GM12801 (cell line): Measurements from ENCODE around the gene LRRC10B.

Experiments
- CTCF ChIP-seq: IDR thresholded peaks from one replicate; pipeline ENCODE4 v1.5.1; 2011; ENCODE audit warnings: control low read depth; ENCODE audit not compliant: insufficient read length; ENCODE audit errors: extremely low read depth

The LRRC10B gene

GRCh38 chr11:61541598-61541997 is 33.0 kb downstream of the LRRC10B start:
- no peak for TF ChIP-seq CTCF

- no peak for TF ChIP-seq CTCF
Measured at GRCh38 chr11:61542024-61542461, 33.5 kb downstream of the LRRC10B start.

- no peak for TF ChIP-seq CTCF
Measured at GRCh38 chr11:61542705-61543104, 34.2 kb downstream of the LRRC10B start.

- TF ChIP-seq CTCF: no peak
Measured at GRCh38 chr11:61543606-61544306, 35.2 kb downstream of the LRRC10B start.

- no peak for TF ChIP-seq CTCF
Measured at GRCh38 chr11:61544466-61544865, 35.9 kb downstream of the LRRC10B start.

- no peak for TF ChIP-seq CTCF
Measured at GRCh38 chr11:61545341-61545740, 36.8 kb downstream of the LRRC10B start.

GRCh38 chr11:61545921-61546320 is 37.4 kb downstream of the LRRC10B start:
- TF ChIP-seq CTCF: no peak
